Endothelial cell (in vitro differentiated cells): ENCODE results near the gene ADARB2. TPM values are rescaled to one million over a fixed set of nuclear protein-coding genes. Genes with fewer than 3 reads are reported as not detected.

Experiments
- DNase-seq: peaks from one replicate; pipeline ENCODE4 v3.0.0; 2021; ENCODE audit warnings: low spot score
- H3K27ac Mint-ChIP-seq: one replicate; pipeline ENCODE4 v1.8.0; 2021; ENCODE audit warnings: mixed read lengths, inconsistent platforms; ENCODE audit not compliant: unreplicated experiment
- H3K27me3 Mint-ChIP-seq: one replicate; pipeline ENCODE4 v1.8.0; 2021; ENCODE audit warnings: mild to moderate bottlenecking, moderate library complexity, mixed read lengths, inconsistent platforms; ENCODE audit not compliant: unreplicated experiment
- H3K36me3 Mint-ChIP-seq: one replicate; pipeline ENCODE4 v1.8.0; 2021; ENCODE audit warnings: mild to moderate bottlenecking, low read depth, mixed read lengths, inconsistent platforms; ENCODE audit not compliant: unreplicated experiment
- H3K4me1 Mint-ChIP-seq: one replicate; pipeline ENCODE4 v1.8.0; 2021; ENCODE audit warnings: mild to moderate bottlenecking, mixed read lengths, inconsistent platforms; ENCODE audit not compliant: unreplicated experiment
- H3K4me3 Mint-ChIP-seq: one replicate; pipeline ENCODE4 v1.8.0; 2021; ENCODE audit warnings: mild to moderate bottlenecking, mixed read lengths, inconsistent platforms; ENCODE audit not compliant: unreplicated experiment
- H3K9me3 Mint-ChIP-seq: one replicate; pipeline ENCODE4 v1.8.0; 2021; ENCODE audit warnings: mixed read lengths, inconsistent platforms; ENCODE audit not compliant: unreplicated experiment
- CTCF ChIP-seq: fragments of 200-600 bp; sonication (generic); IDR thresholded peaks from one replicate; pipeline ENCODE4 v1.5.0; 2021; ENCODE audit warnings: antibody characterized with exemption; ENCODE audit not compliant: unreplicated experiment
- total RNA-seq: library from RNA; stranded (reverse); fragmentation: NEBNext Ultra II Directional; extraction: Animal tissue kit (Norgen Biotek cat#: 25700); gene quantifications from one replicate; pipeline ENCODE4 v1.2.1, GENCODE V29; 2021; ENCODE audit not compliant: unreplicated experiment

ADARB2 gene
- total RNA-seq, 1 donor from 2014 or later = 54.9 TPM

- Mint-ChIP-seq H3K27me3 (peaks cover 5% of the 10 kb centered on the region), H3K36me3 (no peaks in the 10 kb centered on the region), H3K4me1 (no peaks in the 10 kb centered on the region), H3K4me3 (no peak overlapping the region), H3K9me3 (no peaks in the 10 kb centered on the region), H3K27ac (no peak overlapping the region)
- no peak for TF ChIP-seq CTCF
- DNase-seq = no peak
These were observed 582.6 kb downstream of the ADARB2 start for GRCh38 chr10:1154531-1155295.

- TF ChIP-seq CTCF = no peak
These were observed 583.4 kb downstream of the ADARB2 start for GRCh38 chr10:1153805-1154351.

GRCh38 chr10:1153251-1153763 is 584.0 kb downstream of the ADARB2 start:
- no peak for TF ChIP-seq CTCF
- Mint-ChIP-seq H3K4me1 (no peaks in the 10 kb centered on the region), H3K27me3 (peaks cover 4% of the 10 kb centered on the region), H3K9me3 (no peaks in the 10 kb centered on the region), H3K4me3 (no peak overlapping the region), H3K36me3 (no peaks in the 10 kb centered on the region), H3K27ac (no peak overlapping the region)
- no peak for DNase-seq

More at GRCh38 chr10:1153805-1154351, 583.4 kb downstream of the ADARB2 start:
- no peaks in the 10 kb centered on the region for H3K4me1 Mint-ChIP-seq
- H3K4me3 Mint-ChIP-seq = no peak overlapping the region
- H3K27me3 Mint-ChIP-seq = peaks cover 4% of the 10 kb centered on the region
- H3K27ac Mint-ChIP-seq = no peak overlapping the region
- no peaks in the 10 kb centered on the region for H3K36me3 Mint-ChIP-seq
- H3K9me3 Mint-ChIP-seq = no peaks in the 10 kb centered on the region
- DNase-seq = no peak

GRCh38 chr10:1152386-1153250 is 584.7 kb downstream of the ADARB2 start:
- no peaks in the 10 kb centered on the region for H3K4me1 Mint-ChIP-seq
- H3K36me3 Mint-ChIP-seq = no peaks in the 10 kb centered on the region
- no peak overlapping the region for H3K4me3 Mint-ChIP-seq
- TF ChIP-seq CTCF = no peak
- no peak for DNase-seq
- H3K27ac Mint-ChIP-seq = no peak overlapping the region
- H3K27me3 Mint-ChIP-seq = peaks cover 4% of the 10 kb centered on the region
- no peaks in the 10 kb centered on the region for H3K9me3 Mint-ChIP-seq
